Measurements from ENCODE around the gene NDUFS6.

- TF ChIP-seq CTCF (IDR thresholded peaks at IDR 0.05) (no peak), POLR2A (IDR thresholded peaks at IDR 0.05) (no peak), EP300 (IDR thresholded peaks at IDR 0.05) (no peak)
These were observed 9.4 kb downstream of the NDUFS6 start for GRCh38 chr5:1810581-1811101.
